ENCODE measurements around the gene ENTPD5.

DNA sequence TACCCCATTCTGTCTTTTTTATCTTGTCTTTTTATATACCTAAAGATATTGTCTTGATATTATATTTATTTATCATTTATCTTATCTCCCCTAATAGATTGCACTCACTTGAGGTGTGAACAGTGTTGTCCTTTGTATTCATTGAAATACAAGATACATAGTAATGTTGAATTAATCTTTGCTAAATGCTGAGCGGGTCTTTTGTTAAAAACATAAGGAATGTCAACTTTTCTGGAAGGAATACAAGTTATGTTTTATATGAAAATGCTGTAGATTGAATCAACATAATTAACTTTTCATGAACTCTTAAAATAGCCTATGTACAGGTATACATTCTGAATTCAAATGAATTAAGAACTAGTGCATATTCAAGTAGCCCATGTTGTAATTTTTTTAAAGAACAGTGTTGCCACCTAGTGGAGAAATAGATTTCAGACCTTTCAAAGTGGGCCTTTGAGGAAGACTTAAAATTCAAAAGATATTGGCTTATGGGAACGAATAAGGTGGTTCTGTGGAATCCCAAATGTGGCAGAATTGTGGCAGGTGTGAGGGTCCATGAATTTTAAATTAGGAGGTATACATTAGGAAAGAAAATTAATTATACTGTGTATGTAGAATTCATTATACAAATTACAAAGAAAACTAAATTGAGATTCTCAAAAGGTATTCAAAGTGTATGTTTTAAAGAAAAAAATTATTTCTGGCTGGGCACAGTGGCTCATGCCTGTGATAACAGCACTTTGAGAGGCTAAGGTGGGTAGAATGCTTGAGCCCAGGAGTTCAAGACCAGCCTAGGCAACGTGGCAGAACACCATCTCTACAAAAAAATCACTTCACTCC, 19.2 kb upstream of the ENTPD5 start:
- TF ChIP-seq, protein P1, sequence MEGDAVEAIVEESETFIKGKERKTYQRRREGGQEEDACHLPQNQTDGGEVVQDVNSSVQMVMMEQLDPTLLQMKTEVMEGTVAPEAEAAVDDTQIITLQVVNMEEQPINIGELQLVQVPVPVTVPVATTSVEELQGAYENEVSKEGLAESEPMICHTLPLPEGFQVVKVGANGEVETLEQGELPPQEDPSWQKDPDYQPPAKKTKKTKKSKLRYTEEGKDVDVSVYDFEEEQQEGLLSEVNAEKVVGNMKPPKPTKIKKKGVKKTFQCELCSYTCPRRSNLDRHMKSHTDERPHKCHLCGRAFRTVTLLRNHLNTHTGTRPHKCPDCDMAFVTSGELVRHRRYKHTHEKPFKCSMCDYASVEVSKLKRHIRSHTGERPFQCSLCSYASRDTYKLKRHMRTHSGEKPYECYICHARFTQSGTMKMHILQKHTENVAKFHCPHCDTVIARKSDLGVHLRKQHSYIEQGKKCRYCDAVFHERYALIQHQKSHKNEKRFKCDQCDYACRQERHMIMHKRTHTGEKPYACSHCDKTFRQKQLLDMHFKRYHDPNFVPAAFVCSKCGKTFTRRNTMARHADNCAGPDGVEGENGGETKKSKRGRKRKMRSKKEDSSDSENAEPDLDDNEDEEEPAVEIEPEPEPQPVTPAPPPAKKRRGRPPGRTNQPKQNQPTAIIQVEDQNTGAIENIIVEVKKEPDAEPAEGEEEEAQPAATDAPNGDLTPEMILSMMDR (IDR thresholded peaks at IDR 0.05; ENCODE audit: insufficient read depth, low read length) = no peak
- TF ChIP-seq POLR2AphosphoS5 (IDR thresholded peaks at IDR 0.05; ENCODE audit: low read depth) = no peak
- TF ChIP-seq, protein P2, sequence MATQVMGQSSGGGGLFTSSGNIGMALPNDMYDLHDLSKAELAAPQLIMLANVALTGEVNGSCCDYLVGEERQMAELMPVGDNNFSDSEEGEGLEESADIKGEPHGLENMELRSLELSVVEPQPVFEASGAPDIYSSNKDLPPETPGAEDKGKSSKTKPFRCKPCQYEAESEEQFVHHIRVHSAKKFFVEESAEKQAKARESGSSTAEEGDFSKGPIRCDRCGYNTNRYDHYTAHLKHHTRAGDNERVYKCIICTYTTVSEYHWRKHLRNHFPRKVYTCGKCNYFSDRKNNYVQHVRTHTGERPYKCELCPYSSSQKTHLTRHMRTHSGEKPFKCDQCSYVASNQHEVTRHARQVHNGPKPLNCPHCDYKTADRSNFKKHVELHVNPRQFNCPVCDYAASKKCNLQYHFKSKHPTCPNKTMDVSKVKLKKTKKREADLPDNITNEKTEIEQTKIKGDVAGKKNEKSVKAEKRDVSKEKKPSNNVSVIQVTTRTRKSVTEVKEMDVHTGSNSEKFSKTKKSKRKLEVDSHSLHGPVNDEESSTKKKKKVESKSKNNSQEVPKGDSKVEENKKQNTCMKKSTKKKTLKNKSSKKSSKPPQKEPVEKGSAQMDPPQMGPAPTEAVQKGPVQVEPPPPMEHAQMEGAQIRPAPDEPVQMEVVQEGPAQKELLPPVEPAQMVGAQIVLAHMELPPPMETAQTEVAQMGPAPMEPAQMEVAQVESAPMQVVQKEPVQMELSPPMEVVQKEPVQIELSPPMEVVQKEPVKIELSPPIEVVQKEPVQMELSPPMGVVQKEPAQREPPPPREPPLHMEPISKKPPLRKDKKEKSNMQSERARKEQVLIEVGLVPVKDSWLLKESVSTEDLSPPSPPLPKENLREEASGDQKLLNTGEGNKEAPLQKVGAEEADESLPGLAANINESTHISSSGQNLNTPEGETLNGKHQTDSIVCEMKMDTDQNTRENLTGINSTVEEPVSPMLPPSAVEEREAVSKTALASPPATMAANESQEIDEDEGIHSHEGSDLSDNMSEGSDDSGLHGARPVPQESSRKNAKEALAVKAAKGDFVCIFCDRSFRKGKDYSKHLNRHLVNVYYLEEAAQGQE (IDR thresholded peaks at IDR 0.05; ENCODE audit: insufficient replicate concordance, low read depth) = no peak
